ENCODE measurements around the gene ZBTB7A. TPM values are rescaled to one million over a fixed set of nuclear protein-coding genes. Genes with fewer than 3 reads are reported as not detected.

ZBTB7A gene
- total and polyA plus RNA-seq, 2 donors (not counting 1 experiment from before 2014, with no cell fraction given) = 4.9 to 17.7 TPM

DNA sequence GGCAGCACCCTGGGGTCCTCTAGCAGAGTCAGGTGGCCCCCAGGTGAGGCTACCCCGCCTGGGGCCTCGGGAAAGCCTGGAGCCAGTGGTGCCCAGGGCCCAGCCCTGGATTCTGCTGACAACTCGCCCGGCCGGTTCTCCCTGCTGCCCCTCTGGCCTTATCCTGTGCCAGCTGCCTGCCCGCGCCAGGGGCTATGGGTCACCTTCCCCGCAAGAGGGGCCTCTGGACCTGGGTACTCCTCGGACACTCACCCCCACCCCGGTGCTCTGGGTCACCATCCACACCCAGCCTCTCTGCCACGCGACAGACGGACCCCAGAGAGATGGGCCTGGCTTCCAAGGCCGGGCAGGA is 24.0 kb downstream of the ZBTB7A start:
- peaks cover 2% of the 10 kb centered on the region for H3K4me1 ChIP-seq (ENCODE audit: control insufficient read depth, extremely low read depth, insufficient read depth, low read length)
- no peak overlapping the region for H3K9ac ChIP-seq (ENCODE audit: insufficient read depth, low read length)
- H4K20me1 ChIP-seq (ENCODE audit: control insufficient read depth, extremely low read depth, insufficient read depth, low read length) = no peaks in the 10 kb centered on the region
- no peak overlapping the region for H3K27ac ChIP-seq (ENCODE audit: insufficient read depth, low read length)
- no peak overlapping the region for H2AFZ ChIP-seq (ENCODE audit: low read length)
- peaks cover 11% of the 10 kb centered on the region for H3K36me3 ChIP-seq (ENCODE audit: control insufficient read depth, insufficient read depth, low read length)
- H3K27me3 ChIP-seq (ENCODE audit: control insufficient read depth, insufficient read depth, low read length) = no peaks in the 10 kb centered on the region
- no peak for DNase-seq (ENCODE audit: low read depth in 2 of 2)
- H3K9me3 ChIP-seq (ENCODE audit: control insufficient read depth, insufficient read depth, low read depth, low read length) = no peaks in the 10 kb centered on the region
- H3K4me3 ChIP-seq (replicated peaks in 1 of 4; ENCODE audit: control extremely low read depth in 1 of 4, insufficient read depth in 1 of 4, low read depth in 3 of 4, low read length in 4 of 4) = no peak overlapping the region
- no peak overlapping the region for H3K4me2 ChIP-seq (ENCODE audit: extremely low read depth, insufficient read depth, low read length)
- no peak for TF ChIP-seq EZH2 (IDR thresholded peaks at IDR 0.05; ENCODE audit: low read length, missing control alignments)
- H3K79me2 ChIP-seq (ENCODE audit: control insufficient read depth, insufficient read depth, low read length) = peaks cover 37% of the 10 kb centered on the region

DNA sequence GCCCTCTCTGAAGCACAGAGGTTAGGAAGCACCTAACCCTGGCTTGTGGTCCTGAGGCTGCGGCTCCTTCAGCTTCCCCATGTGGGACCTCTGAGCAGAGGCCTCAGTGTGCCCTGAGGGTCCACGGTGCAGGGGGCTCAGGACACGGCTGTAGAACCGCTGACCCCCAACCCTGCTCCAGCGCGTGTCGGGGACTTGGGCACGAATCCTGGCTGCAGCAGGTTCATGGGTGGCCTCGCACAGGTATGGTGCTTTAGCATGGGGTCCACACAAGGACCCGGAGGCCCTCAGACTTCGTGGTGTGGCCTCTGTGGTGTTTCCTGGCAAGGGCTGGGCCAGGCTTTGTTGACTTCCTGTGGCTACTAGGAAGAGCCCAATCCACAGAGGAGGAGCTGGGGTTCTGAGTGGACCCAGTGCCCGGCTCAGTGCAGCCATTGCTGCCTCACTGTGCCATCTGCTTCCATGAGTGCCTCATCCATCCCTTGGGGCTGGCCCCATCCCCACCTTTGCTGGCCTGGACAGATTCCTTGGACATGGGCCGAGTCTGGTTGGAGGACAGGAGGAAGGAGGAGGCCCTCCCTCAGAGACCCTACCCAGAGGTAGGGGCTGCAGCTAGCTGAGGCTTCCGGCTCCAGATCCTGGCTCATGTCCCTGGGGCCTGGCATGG is 24.5 kb downstream of the ZBTB7A start:
- no peak overlapping the region for H3K4me2 ChIP-seq (ENCODE audit: extremely low read depth, insufficient read depth, low read length)
- H3K4me3 ChIP-seq (replicated peaks in 1 of 4; ENCODE audit: control extremely low read depth in 1 of 4, insufficient read depth in 1 of 4, low read depth in 3 of 4, low read length in 4 of 4) = no peak overlapping the region
- no peak for DNase-seq (ENCODE audit: low read depth in 2 of 2)
- peaks cover 15% of the 10 kb centered on the region for H3K36me3 ChIP-seq (ENCODE audit: control insufficient read depth, insufficient read depth, low read length)
- H4K20me1 ChIP-seq (ENCODE audit: control insufficient read depth, extremely low read depth, insufficient read depth, low read length) = no peaks in the 10 kb centered on the region
- H3K27ac ChIP-seq (ENCODE audit: insufficient read depth, low read length) = no peak overlapping the region
- H2AFZ ChIP-seq (ENCODE audit: low read length) = no peak overlapping the region
- H3K9me3 ChIP-seq (ENCODE audit: control insufficient read depth, insufficient read depth, low read depth, low read length) = no peaks in the 10 kb centered on the region
- H3K79me2 ChIP-seq (ENCODE audit: control insufficient read depth, insufficient read depth, low read length) = peaks cover 35% of the 10 kb centered on the region
- peaks cover 2% of the 10 kb centered on the region for H3K4me1 ChIP-seq (ENCODE audit: control insufficient read depth, extremely low read depth, insufficient read depth, low read length)
- TF ChIP-seq CTCF (conservative IDR thresholded peaks at IDR 0.05 in 1 of 2, IDR thresholded peaks at IDR 0.05 in 1 of 2; ENCODE audit: low read depth in 1 of 2, low read length in 2 of 2) (no peak), EZH2 (IDR thresholded peaks at IDR 0.05; ENCODE audit: low read length, missing control alignments) (no peak)
- no peaks in the 10 kb centered on the region for H3K27me3 ChIP-seq (ENCODE audit: control insufficient read depth, insufficient read depth, low read length)
- no peak overlapping the region for H3K9ac ChIP-seq (ENCODE audit: insufficient read depth, low read length)

DNA sequence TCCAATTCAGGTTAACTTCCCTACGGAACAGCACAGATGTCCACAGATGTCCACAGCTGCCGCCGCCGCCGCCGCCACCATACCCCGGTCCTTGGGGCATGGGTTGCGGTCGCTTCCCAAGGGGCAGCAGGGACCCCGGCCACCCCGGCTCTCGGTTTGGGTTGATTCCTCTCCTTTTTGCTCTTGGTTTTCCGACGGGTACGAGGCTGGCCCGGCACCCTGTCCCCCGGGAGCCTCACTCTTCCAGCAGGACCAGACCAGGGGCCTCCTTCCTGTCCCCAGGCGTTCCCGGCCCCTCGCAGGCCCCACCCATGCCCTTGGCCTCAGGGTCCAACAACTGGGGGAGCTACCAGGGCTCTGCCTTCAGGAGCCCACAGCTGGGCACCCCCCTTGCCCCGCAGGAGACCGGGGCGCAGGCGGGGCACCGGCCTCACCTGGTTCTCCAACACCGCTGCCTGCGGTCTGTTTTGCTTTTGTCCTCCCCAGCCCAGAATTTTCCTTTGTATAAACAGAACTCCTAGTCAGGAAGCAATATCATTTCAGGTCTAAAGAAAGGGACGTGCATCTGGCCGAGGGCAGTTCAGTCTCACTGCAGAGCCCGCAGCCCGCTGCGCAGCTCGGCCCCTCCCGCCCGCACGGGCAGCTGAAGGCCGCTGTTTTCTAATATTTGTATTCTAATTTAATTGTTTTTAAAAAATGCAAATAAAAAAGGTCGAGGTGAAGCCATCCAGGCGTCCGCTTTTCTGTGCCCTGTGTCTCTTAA is 27.9 kb downstream of the ZBTB7A start:
- H3K79me2 ChIP-seq (ENCODE audit: control insufficient read depth, insufficient read depth, low read length) = peaks cover 12% of the 10 kb centered on the region
- no peaks in the 10 kb centered on the region for H3K4me1 ChIP-seq (ENCODE audit: control insufficient read depth, extremely low read depth, insufficient read depth, low read length)
- H3K27ac ChIP-seq (ENCODE audit: insufficient read depth, low read length) = no peak overlapping the region
- H3K27me3 ChIP-seq (ENCODE audit: control insufficient read depth, insufficient read depth, low read length) = no peaks in the 10 kb centered on the region
- H3K9me3 ChIP-seq (ENCODE audit: control insufficient read depth, insufficient read depth, low read depth, low read length) = peaks cover 1% of the 10 kb centered on the region
- H3K36me3 ChIP-seq (ENCODE audit: control insufficient read depth, insufficient read depth, low read length) = peaks cover 28% of the 10 kb centered on the region
- no peaks in the 10 kb centered on the region for H4K20me1 ChIP-seq (ENCODE audit: control insufficient read depth, extremely low read depth, insufficient read depth, low read length)
- TF ChIP-seq CTCF (conservative IDR thresholded peaks at IDR 0.05 in 1 of 2, IDR thresholded peaks at IDR 0.05 in 1 of 2; ENCODE audit: low read depth in 1 of 2, low read length in 2 of 2) = no peak
- TF ChIP-seq EZH2 (IDR thresholded peaks at IDR 0.05; ENCODE audit: low read length, missing control alignments) = no peak
- no peak overlapping the region for H3K4me3 ChIP-seq (replicated peaks in 1 of 4; ENCODE audit: control extremely low read depth in 1 of 4, insufficient read depth in 1 of 4, low read depth in 3 of 4, low read length in 4 of 4)
- H3K9ac ChIP-seq (ENCODE audit: insufficient read depth, low read length) = no peak overlapping the region
- H2AFZ ChIP-seq (ENCODE audit: low read length) = no peak overlapping the region
- H3K4me2 ChIP-seq (ENCODE audit: extremely low read depth, insufficient read depth, low read length) = no peak overlapping the region
- DNase-seq (ENCODE audit: low read depth in 2 of 2) = no peak

All from fibroblast of lung (primary cell).